ENCODE data around the gene ROR1.

Gene ROR1

DNA sequence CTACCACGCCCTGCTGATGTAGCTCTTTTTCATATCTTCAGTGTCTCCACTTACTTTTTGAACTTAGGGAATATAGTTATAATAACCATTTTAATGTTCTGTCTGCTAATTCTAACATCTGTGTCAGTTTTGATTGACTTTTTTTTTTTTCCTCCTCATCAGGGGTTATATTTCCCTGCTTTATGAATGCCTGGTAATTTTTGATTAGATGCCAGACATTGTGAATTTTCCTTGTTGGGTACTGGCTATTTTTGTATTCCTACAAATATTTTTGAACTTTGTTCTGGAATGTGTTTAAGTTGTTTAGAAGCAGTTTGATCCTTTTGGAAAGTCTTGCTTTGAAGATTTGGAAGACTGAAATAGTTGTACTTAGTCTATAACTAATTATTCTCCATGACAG lies 82.1 kb downstream of the ROR1 start:
- in situ Hi-C loops (cut with MboI; ENCODE audit: low sequenced_read_pairs, unreplicated experiment): no loop called here
- TF ChIP-seq, protein P1, sequence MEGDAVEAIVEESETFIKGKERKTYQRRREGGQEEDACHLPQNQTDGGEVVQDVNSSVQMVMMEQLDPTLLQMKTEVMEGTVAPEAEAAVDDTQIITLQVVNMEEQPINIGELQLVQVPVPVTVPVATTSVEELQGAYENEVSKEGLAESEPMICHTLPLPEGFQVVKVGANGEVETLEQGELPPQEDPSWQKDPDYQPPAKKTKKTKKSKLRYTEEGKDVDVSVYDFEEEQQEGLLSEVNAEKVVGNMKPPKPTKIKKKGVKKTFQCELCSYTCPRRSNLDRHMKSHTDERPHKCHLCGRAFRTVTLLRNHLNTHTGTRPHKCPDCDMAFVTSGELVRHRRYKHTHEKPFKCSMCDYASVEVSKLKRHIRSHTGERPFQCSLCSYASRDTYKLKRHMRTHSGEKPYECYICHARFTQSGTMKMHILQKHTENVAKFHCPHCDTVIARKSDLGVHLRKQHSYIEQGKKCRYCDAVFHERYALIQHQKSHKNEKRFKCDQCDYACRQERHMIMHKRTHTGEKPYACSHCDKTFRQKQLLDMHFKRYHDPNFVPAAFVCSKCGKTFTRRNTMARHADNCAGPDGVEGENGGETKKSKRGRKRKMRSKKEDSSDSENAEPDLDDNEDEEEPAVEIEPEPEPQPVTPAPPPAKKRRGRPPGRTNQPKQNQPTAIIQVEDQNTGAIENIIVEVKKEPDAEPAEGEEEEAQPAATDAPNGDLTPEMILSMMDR (IDR thresholded peaks at IDR 0.05; ENCODE audit: borderline replicate concordance, control extremely low read depth, extremely low read depth, insufficient read depth, missing control alignments): no peak

DNA sequence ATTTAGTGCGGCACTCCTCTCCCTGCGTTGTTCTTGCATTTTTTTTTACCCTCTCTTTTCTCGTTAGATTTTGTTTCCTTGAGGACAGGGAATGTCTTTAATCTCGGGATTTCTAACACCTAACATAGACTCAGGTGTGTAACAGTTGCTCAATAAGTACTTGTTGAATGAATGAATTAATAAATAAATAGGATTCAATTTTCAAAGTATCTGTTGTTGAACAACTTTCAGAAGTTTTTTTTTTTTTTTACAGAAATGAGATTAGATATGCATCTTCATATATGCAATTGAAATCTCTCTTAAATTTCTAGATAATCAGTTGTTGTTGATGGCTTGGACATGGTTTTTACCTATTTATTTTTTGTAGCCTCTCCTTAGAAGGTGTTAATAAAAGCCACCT lies 83.1 kb downstream of the ROR1 start:
- DNase-seq (ENCODE audit: low spot score): no peak
- TF ChIP-seq, protein P1 (IDR thresholded peaks at IDR 0.05; ENCODE audit: borderline replicate concordance, control extremely low read depth, extremely low read depth, insufficient read depth, missing control alignments): no peak
- in situ Hi-C loops (cut with MboI; ENCODE audit: low sequenced_read_pairs, unreplicated experiment): no loop called here

More for the DNA sequence above, 82.1 kb downstream of the ROR1 start:
- DNase-seq (ENCODE audit: low spot score): no peak

DNA sequence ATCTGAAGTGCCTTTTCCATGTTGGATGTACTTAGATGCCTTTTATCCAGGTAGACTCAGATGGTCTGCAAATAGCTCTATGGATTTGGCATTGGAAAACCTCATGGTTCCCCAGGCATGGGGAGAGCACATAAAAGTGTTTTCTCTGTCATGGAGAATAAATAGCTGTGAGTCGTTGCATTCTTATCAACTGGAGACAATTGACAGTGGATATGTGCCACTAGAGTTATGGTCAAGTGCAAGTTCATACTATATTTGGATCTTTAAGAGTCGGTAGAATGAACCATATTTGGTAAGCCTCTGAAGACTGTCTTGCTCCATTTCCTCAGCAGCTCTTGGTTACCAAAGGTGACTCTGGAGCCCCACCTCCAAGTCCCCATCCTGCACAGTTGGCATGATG lies 83.7 kb downstream of the ROR1 start:
- no peak for DNase-seq (ENCODE audit: low spot score)
- in situ Hi-C loops (cut with MboI; ENCODE audit: low sequenced_read_pairs, unreplicated experiment): no loop called here
- TF ChIP-seq, protein P1 (IDR thresholded peaks at IDR 0.05; ENCODE audit: borderline replicate concordance, control extremely low read depth, extremely low read depth, insufficient read depth, missing control alignments): no peak

DNA sequence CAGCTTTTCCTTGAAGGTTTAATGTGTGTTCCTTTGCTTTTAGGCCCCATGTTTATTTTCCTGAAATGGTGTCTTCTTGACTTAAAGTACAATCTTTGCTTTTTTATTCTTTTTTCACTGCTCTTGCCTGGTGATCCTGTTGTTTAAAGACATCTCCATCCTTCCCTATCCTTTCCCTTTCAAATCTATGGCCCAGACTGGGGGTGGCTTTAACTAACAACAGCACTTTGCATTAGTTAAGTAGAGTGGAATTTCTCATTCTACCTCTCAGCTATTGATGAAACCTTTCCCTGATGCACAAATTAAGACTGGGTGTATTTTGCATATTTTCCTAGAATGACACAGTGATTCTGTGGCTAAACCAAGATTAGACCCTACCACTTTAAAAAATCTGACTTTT lies 84.3 kb downstream of the ROR1 start:
- in situ Hi-C loops (cut with MboI; ENCODE audit: low sequenced_read_pairs, unreplicated experiment): no loop called here
- TF ChIP-seq, protein P1 (IDR thresholded peaks at IDR 0.05; ENCODE audit: borderline replicate concordance, control extremely low read depth, extremely low read depth, insufficient read depth, missing control alignments): no peak
- no peak for DNase-seq (ENCODE audit: low spot score)

DNA sequence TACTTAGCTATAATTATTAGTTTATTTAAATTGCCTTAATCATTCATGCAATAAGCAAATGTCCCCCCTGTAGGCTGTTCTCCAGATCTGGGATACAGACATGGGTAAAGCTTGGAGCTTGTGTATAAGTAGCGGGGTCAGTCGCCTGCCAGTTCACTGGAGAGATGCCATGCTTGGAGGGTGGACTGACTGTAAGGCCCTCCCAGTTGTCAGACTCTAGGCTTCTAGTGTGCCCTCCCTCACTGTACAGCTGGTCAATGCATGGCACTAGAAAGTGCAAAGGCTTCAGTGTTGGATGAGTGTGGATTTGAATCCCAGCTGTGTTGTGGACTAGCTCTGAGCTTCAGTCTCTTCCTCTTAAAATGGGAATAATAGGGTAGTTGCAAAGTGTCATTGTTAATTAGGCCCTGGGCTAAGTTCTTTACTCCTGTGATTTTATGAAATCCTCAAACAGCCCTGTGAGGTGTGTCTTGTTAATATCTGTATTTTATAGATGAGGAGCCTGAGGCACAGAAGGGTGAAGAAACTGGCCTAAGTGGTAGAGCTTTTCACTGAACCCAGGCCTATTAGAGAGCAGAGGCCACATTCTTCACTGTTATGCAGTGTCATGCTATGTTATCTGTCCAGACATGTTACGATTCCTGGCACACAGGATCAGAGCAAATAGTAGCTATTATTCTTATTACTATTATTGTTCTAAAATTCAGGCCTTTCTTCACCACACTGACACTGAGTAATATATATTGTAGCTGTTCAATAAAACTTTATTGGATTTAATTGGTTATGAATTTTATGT lies 85.9 kb downstream of the ROR1 start:
- DNase-seq (ENCODE audit: low spot score): no peak
- TF ChIP-seq, protein P1 (IDR thresholded peaks at IDR 0.05; ENCODE audit: borderline replicate concordance, control extremely low read depth, extremely low read depth, insufficient read depth, missing control alignments): no peak
- in situ Hi-C loops (cut with MboI; ENCODE audit: low sequenced_read_pairs, unreplicated experiment): no loop called here

DNA sequence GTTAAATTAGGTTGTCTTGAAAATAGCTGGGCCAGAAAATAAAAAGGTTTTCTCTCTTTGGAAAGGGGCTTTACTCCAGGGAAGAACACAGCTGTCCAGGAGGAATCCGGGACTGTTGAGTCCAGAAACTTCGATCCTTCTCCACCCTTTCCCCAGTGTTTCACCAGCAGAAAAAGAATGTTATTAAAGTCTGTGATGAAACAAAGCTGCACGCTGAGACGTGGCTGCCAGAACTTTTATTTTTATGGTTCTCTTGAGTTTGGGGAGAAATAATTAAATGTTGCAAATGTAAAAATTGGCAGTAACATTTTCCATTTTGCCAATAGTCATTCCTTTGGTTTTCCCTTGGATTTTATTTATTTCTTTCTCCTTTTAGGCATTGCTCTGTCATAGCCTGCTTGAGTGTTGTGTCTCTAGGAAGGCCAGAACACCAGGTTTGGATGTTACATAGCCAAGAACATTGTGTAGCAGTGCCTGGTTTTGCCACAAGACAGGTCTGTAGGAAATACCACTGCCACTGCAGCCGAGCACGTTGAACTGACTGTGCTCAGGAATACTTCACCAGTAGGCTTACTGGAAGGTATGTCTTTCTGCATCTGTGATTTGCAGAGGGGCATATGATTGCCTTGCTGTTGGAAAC lies 87.4 kb downstream of the ROR1 start:
- no peak for DNase-seq (ENCODE audit: low spot score)
- TF ChIP-seq, protein P1 (IDR thresholded peaks at IDR 0.05; ENCODE audit: borderline replicate concordance, control extremely low read depth, extremely low read depth, insufficient read depth, missing control alignments): no peak
- in situ Hi-C loops (cut with MboI; ENCODE audit: low sequenced_read_pairs, unreplicated experiment): no loop called here
